CD4-positive, alpha-beta T cell (primary cell): ENCODE data around the gene ID3. TPM values are rescaled to one million over a fixed set of nuclear protein-coding genes. Genes with fewer than 3 reads are reported as not detected.
A peak's percentile ranks its signal among the peaks of the same experiment; 100 is the strongest.

Source experiments
- ATAC-seq: fragments of 200-7000 bp; cut with Tn5 transposase; one replicate; pipeline ENCODE4 v1.10.0; 2022; ENCODE audit warnings: mild to moderate bottlenecking; ENCODE audit not compliant: poor library complexity
- CTCF ChIA-PET: fragments of 350-600 bp; sonication (Branson Sonifier 250); formaldehyde crosslinking; loops from one replicate; lab custom pipeline; 2021; ENCODE audit warnings: antibody characterized with exemption, inconsistent platforms; lab: Charles Lee
- POLR2A ChIA-PET: fragments of 350-600 bp; sonication (Branson Sonifier 250); formaldehyde crosslinking; loops from one replicate; lab custom pipeline; 2021; ENCODE audit warnings: antibody characterized with exemption, inconsistent platforms; lab: Charles Lee
- DNase-seq, 14 experiments: peaks; one replicate each; pipeline ENCODE4 v3.0.0-alpha.2; 2013 to 2020; ENCODE audit warnings: mixed read lengths in 2 of 14
- H3K27ac ChIP-seq, 2 donors: one replicate each; pipeline versions ENCODE4 v1.5.1 to v1.7.0; 2013; ENCODE audit warnings: low read length in 2 of 2, low read depth in 1 of 2, mild to moderate bottlenecking in 1 of 2
- H3K27me3 ChIP-seq, 2 experiments: 1 replicate in 1 of 2; 2 replicates in 1 of 2; pipeline versions ENCODE4 v1.6.1 to v1.7.0; 2013; ENCODE audit warnings: low read length in 2 of 2, control low read depth in 1 of 2, mild to moderate bottlenecking in 1 of 2, moderate library complexity in 1 of 2; ENCODE audit not compliant: insufficient read depth in 2 of 2, control insufficient read depth in 1 of 2
- H3K36me3 ChIP-seq: one replicate; pipeline ENCODE4 v1.6.1; 2013; ENCODE audit warnings: low read length, control low read depth; ENCODE audit not compliant: insufficient read depth
- H3K4me1 ChIP-seq: one replicate; pipeline ENCODE4 v1.6.1; 2013; ENCODE audit warnings: low read length, control low read depth; ENCODE audit not compliant: insufficient read depth
- H3K4me3 ChIP-seq: one replicate; pipeline ENCODE4 v1.5.1; 2013; ENCODE audit warnings: mild to moderate bottlenecking, low read length, moderate library complexity
- H3K9me3 ChIP-seq, 2 experiments: 1 replicate in 1 of 2; 2 replicates in 1 of 2; pipeline versions ENCODE4 v1.6.1 to v1.7.0; 2013; ENCODE audit warnings: low read length in 2 of 2, mild to moderate bottlenecking in 2 of 2, control low read depth in 1 of 2, moderate library complexity in 1 of 2; ENCODE audit not compliant: control insufficient read depth in 1 of 2, insufficient read depth in 1 of 2
- H3K27ac Mint-ChIP-seq: one replicate; pipeline ENCODE4 v1.8.0; 2020; ENCODE audit warnings: mixed read lengths
- H3K27me3 Mint-ChIP-seq: one replicate; pipeline ENCODE4 v1.8.0; 2021; ENCODE audit warnings: mixed read lengths
- H3K36me3 Mint-ChIP-seq: one replicate; pipeline ENCODE4 v1.8.0; 2021; ENCODE audit warnings: low read depth, mixed read lengths
- H3K4me1 Mint-ChIP-seq: one replicate; pipeline ENCODE4 v1.8.0; 2021; ENCODE audit warnings: low read depth, mixed read lengths
- H3K4me3 Mint-ChIP-seq: one replicate; pipeline ENCODE4 v1.8.0; 2020; ENCODE audit warnings: mild to moderate bottlenecking, mixed read lengths
- H3K9me3 Mint-ChIP-seq: one replicate; pipeline ENCODE4 v1.8.0; 2020; ENCODE audit warnings: mixed read lengths
- CTCF ChIP-seq: fragments of 200-600 bp; IDR thresholded peaks from one replicate; pipeline ENCODE4 v1.8.0; 2022; ENCODE audit warnings: antibody characterized with exemption, mild to moderate bottlenecking
- intact Hi-C, 2 experiments: fragments of 100-400 bp; cut with DNase I in 1 of 2; cut with micrococcal nuclease in 1 of 2; formaldehyde crosslinking; loops; one replicate each; pipeline versions ENCODE4 v1.15.1 to v1.9.0; 2023 to 2025; cut with DNase I, micrococcal nuclease
- total RNA-seq, 174 experiments: library from RNA in 2 of 174; stranded (reverse) in 2 of 174; gene quantifications; one replicate each; pipeline ENCODE4 v1.2.3 and lab custom pipeline; 2021 to 2026

The ID3 gene
- total RNA-seq, 2 experiments from 2014 or later: 89.8 to 90.4 TPM

GRCh38 chr1:23597635-23598388, 38.5 kb upstream of the ID3 start:
- no peaks in the 10 kb centered on the region for H3K36me3 Mint-ChIP-seq
- Histone ChIP-seq H3K9me3 (no peaks in the 10 kb centered on the region), H3K4me1 (peaks cover 96% of the 10 kb centered on the region), H3K27me3 (no peaks in the 10 kb centered on the region), H3K4me3 (no peak overlapping the region), H3K27ac (peak overlapping the region in 1 of 2 donors; percentile 2), H3K36me3 (no peaks in the 10 kb centered on the region)
- no peak for ATAC-seq
- no peaks in the 10 kb centered on the region for H3K27me3 Mint-ChIP-seq
- TF ChIP-seq CTCF: no peak
- intact Hi-C loops: loop anchor here in 1 of 2 experiments (2.0 kb wide), 1 partner anchor 13 kb away; no protein-coding TSS in a partner anchor
- peak overlapping the region; percentile 51 for H3K4me3 Mint-ChIP-seq
- H3K4me1 Mint-ChIP-seq: peaks cover 88% of the 10 kb centered on the region
- POLR2A ChIA-PET: interaction anchor here (0.8 to 14.0 kb wide), 9 partner anchors 15 to 52 kb away, joined by 3 to 180 read pairs (median 15); partner anchors contain the start of gene ID3
- CTCF ChIA-PET: interaction anchor here (5.1 to 5.2 kb wide), 2 partner anchors 37 to 40 kb away, joined by 24 to 31 read pairs; no protein-coding TSS in a partner anchor
- H3K9me3 Mint-ChIP-seq: no peaks in the 10 kb centered on the region
- peak overlapping the region; percentile 78 for H3K27ac Mint-ChIP-seq
- DNase-seq: no peak

GRCh38 chr1:23596382-23597358, 37.4 kb upstream of the ID3 start:
- intact Hi-C loops: no loop called here
- Mint-ChIP-seq H3K27ac (peak overlapping the region; percentile 78), H3K27me3 (no peaks in the 10 kb centered on the region), H3K4me1 (peaks cover 88% of the 10 kb centered on the region), H3K4me3 (peak overlapping the region; percentile 43), H3K36me3 (no peaks in the 10 kb centered on the region), H3K9me3 (no peaks in the 10 kb centered on the region)
- peaks cover 96% of the 10 kb centered on the region for H3K4me1 ChIP-seq
- H3K27me3 ChIP-seq: no peaks in the 10 kb centered on the region
- ChIA-PET CTCF (interaction anchor here (0.7 to 6.5 kb wide), 2 partner anchors 38 to 90 kb away, joined by 3 to 25 read pairs; no protein-coding TSS in a partner anchor), POLR2A (interaction anchor here (0.6 to 14.0 kb wide), 5 partner anchors 15 to 40 kb away, joined by 3 to 180 read pairs (median 131); partner anchors contain the start of gene ID3)
- ATAC-seq (no peak), DNase-seq (no peak)
- TF ChIP-seq CTCF: no peak
- no peaks in the 10 kb centered on the region for H3K36me3 ChIP-seq
- no peak overlapping the region for H3K4me3 ChIP-seq
- H3K9me3 ChIP-seq: no peaks in the 10 kb centered on the region
- no peak overlapping the region for H3K27ac ChIP-seq

- H3K27ac ChIP-seq: no peak overlapping the region
- intact Hi-C loops: loop anchor here in 1 of 2 experiments (2.0 to 5.0 kb wide), 2 partner anchors 34 to 37 kb away; no protein-coding TSS in a partner anchor
- H3K27ac Mint-ChIP-seq: peak overlapping the region; percentile 78
- POLR2A ChIA-PET: interaction anchor here (0.7 to 1.6 kb wide), 3 partner anchors 18 to 40 kb away, joined by 3 to 6 read pairs (median 4); no protein-coding TSS in a partner anchor
- no peak for ATAC-seq
- H3K4me3 ChIP-seq: no peak overlapping the region
- peak overlapping the region; percentile 56 for H3K4me3 Mint-ChIP-seq
- H3K4me1 Mint-ChIP-seq: peaks cover 88% of the 10 kb centered on the region
- no peaks in the 10 kb centered on the region for H3K36me3 Mint-ChIP-seq
- H3K36me3 ChIP-seq: no peaks in the 10 kb centered on the region
- TF ChIP-seq CTCF: no peak
- peaks cover 94% of the 10 kb centered on the region for H3K4me1 ChIP-seq
- no peak for DNase-seq
- CTCF ChIA-PET: interaction anchor here (1.0 to 6.5 kb wide), 3 partner anchors 18 to 43 kb away, joined by 3 to 25 read pairs (median 3); no protein-coding TSS in a partner anchor
- H3K9me3 Mint-ChIP-seq: no peaks in the 10 kb centered on the region
- no peaks in the 10 kb centered on the region for H3K27me3 ChIP-seq
- no peaks in the 10 kb centered on the region for H3K9me3 ChIP-seq
- no peaks in the 10 kb centered on the region for H3K27me3 Mint-ChIP-seq
Observed at GRCh38 chr1:23594927-23595353, 35.6 kb upstream of the ID3 start.
